GM19193 (cell line): ENCODE results near the gene ATG101.

Experiments
- POLR2A ChIP-seq: IDR thresholded peaks from 4 replicates; pipeline ENCODE4 v1.6.1; 2011; ENCODE audit not compliant: insufficient read depth, insufficient read length; ENCODE audit errors: extremely low read depth

ATG101 gene

GRCh38 chr12:52121824-52122539 lies 52.2 kb downstream of the ATG101 start:
- TF ChIP-seq POLR2A: no peak

GRCh38 chr12:52122540-52122871 lies 52.7 kb downstream of the ATG101 start:
- TF ChIP-seq POLR2A: no peak

DNA sequence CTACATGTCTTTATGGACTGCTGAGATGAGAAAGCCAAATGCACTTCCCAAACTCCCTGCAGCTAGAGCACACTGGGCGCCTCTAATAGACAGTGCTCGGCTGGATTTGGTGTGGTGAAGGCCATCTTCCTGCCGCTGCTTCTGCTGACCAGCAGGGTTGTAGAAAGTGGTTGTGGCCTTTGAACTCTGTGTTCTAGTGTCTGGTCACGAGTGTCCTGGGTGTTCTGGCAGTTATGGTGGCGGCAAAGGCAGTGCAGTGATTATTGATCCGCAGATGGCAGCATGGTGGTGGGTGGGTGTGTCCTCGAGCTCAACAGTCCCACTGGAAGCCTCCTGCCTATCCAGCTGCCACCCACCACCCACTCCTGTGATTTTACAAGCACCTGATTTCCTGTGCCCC lies 53.1 kb downstream of the ATG101 start:
- no peak for TF ChIP-seq POLR2A

- TF ChIP-seq POLR2A: no peak
These were observed 53.9 kb downstream of the ATG101 start for GRCh38 chr12:52123487-52124186.

DNA sequence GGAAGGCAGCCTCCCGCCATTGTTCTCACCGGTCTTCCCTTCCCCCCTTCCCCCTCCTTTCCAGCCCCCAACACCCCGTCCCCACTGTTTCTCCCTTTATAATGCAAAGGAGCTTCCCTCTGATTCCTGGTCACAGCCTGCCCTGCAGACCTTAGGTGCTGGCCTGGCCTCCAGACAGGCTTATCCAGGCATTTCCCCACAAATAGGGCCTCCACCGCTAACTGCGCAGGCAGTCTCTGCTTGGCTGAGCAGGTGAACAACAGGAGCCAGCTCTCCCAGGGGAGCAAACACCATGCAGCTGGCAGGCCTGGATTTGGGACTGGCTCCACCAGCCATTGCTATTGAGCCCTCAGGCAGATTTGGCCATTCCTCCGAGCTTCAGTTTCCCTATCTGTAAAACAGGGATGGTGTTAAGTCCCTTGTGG lies 55.7 kb downstream of the ATG101 start:
- TF ChIP-seq POLR2A: no peak

- TF ChIP-seq POLR2A: no peak
These were observed 56.3 kb downstream of the ATG101 start for GRCh38 chr12:52126050-52126604.
